ENCODE data around the gene CCDC7.
"Not testable (repeated sequence)": the region's sequence is repeated elsewhere in the genome, so short reads cannot be mapped to it uniquely, and the experiment has no call there.

The CCDC7 gene

DNA sequence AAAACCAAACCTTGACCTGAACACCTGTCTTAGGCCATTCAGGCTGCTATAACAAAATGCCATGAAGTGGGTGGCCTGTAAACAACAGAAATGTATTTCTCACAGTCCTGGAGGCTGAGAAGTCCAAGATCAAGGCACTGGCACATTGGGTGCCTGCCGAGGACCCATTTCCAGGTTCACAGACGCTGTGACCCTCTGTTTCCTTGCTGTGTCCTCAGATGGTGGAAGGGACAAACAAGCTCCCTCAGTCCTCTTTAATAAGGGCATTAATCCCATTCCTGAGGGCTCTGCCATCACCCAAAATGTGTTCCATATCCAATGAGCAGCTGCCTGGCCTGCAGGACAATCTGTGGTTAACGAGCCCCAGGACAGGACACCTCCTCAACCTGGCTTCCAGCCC, 444.5 kb downstream of the CCDC7 start:
- FAIRE-seq: no peak

- FAIRE-seq: no peak
These were observed 445.3 kb downstream of the CCDC7 start for GRCh38 chr10:32891261-32891660.

DNA sequence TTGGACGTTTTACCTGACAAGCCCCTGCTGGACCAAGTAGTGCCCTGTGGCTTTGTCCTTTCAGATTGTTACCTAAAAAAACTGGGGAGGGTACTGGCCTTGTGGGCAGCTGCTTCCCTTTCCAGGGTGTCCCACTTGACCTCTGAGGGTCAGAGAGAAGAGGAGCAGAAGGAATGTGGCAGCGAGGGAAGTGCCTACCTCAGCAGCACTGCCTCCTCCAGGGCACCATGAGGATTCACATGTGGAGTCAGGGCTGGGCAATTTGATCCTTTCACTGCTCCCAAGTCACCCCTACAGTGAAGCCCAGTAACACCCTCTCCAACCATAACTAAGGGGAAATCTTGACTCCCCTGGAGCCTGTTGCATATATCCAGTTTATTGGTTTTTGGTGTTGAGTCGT, 447.5 kb downstream of the CCDC7 start:
- no peak for FAIRE-seq

DNA sequence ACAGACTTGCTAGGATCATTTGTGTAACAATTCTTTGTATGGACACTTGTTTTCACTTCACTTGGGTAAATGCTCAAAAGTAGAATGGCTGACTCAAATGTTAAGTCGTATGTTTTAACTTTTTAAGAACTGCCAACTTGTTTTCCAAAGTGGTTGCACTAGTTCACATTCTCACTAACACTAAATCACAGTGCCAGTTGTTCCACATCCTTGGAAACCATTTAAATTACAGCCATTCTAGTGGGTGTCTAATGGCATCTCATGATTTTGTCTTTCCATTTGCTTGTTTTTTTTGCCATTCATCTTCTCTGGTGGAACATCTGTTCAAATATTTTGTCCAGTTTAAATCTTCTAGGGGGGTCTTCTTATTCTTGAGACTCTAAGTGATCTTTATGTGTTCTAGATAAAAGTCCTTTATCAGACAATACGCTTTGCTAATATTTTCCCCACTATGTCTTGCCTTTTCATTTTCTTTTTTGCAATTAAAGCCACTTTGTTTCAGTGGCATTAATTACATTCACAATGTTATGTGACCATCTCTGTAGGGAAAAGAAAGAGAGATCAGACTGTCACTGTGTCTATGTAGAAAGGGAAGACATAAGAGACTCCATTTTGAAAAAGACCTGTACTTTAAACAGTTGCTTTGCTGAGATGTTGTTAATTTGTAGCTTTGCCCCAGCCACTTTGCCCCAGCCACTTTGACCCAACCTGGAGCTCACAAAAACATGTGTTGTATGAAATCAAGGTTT, 448.1 kb downstream of the CCDC7 start:
- FAIRE-seq: no peak

DNA sequence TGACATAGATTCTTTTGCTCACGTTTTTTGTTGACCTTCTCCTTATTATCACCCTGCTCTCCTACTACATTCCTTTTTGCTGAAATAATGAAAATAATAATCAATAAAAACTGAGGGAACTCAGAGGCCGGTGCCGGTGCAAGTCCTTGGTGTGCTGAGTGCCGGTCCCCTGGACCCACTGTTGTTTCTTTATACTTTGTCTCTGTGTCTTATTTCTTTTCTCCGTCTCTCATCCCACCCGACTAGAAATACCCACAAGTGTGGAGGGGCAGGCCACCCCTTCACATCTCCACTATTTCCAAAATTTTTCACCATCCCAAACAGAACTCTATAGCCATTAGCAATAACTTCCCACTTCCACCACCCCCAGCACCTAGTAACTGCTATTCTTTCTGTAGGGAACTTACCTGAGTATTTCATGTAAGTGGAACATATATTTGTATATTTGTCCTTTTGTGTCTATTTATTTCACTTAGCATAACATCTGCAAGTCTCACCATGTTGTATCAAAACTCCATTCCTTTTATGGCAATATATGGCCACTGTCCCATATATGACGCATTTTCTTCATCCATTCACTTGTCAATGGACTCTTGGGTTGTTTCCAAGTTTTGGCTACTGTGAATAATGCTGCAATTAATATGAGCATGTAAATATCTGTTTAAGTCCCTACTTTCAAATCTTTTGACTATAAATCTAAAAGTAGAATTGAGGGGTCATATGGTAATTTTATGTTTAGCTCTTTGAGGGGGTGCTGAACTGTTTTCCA, 449.4 kb downstream of the CCDC7 start:
- not testable (repeated sequence) for FAIRE-seq

- FAIRE-seq: no peak
These were observed 455.9 kb downstream of the CCDC7 start for GRCh38 chr10:32901815-32902214.

- FAIRE-seq: no peak
These were observed 459.5 kb downstream of the CCDC7 start for GRCh38 chr10:32905466-32905865.

DNA sequence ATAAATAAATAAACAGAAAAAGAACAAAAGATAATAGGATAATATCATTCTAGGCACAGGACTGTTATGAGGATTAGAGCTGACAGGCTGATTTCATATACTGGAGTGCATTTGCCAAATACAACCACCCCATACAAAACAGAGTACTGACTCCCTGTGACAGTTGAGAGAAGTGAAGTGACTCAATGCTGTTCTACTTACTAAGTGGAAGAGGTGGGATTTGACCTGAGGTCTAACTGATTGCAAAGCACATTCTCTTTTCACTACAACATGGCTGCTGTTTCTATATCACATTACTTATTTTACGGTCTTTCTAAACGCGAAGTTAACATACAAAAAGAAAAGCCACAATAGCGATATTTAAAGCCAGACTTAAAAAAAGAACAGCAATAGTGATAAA, 460.7 kb downstream of the CCDC7 start:
- no peak for FAIRE-seq

DNA sequence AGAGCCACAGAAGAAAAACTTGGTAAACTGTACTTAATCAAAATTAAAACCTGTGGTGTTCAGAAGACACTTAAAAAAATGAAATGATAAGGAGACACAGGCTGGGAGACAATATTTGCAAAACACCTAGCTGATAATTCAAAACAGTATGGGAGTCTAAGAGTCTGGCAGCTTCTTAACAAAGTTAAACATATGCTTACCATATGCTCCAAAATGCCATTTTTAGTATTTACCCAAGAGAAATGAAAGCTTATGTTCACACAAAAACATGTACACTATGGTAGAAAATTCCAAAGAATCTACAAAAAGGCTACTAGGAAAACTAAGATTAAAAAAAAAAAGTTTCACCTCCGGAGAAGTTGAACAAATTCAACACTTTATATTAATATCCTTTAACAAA, 463.5 kb downstream of the CCDC7 start:
- no peak for FAIRE-seq

GRCh38 chr10:32909970-32910369, 464.0 kb downstream of the CCDC7 start:
- not testable (repeated sequence) for FAIRE-seq

- FAIRE-seq: no peak
These were observed 465.5 kb downstream of the CCDC7 start for GRCh38 chr10:32911285-32912016.

- FAIRE-seq: not testable (repeated sequence)
These were observed 471.9 kb downstream of the CCDC7 start for GRCh38 chr10:32917817-32918216.

DNA sequence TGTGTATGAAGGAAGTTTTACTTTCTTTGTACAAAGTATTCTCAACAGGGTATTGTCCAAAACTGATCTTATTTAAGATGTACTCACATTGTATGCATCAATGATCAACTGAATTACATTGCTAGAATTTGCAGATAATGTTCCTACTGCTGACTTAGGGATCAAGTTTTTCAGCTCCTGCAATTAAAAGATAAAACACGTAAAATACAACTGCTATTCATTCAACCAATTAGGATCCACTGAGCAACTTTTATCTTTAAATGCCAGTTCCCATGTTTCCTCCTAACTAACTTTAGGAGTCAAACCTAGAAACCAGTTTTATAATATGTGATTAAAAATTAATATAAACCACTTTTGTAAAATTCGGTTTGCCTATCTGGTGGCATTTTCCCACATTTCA, 476.2 kb downstream of the CCDC7 start:
- FAIRE-seq: no peak

DNA sequence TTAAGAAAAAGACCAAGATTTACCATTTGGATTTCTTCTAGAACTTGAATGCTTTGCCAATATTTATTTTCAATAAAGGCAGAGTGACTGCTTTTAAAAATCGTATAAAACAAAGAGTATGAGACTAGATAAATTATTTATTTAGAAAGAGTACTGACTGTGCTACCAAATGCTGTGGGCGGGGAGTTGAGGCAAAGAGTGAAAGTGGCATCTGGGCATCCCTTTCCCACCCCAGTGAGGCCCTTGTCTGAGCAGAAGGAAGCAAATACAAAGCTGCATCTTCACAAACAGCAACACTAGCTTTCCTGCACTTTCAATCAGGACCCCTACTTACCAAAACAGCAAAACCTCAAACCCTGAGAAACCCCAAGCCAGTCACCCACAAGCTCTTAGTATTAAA, 477.2 kb downstream of the CCDC7 start:
- FAIRE-seq: no peak

GRCh38 chr10:32923849-32924248, 477.9 kb downstream of the CCDC7 start:
- no peak for FAIRE-seq

All from A204.1 (cell line).